Endothelial cell of umbilical vein (primary cell): ENCODE results near the gene KIF17. TPM values are rescaled to one million over a fixed set of nuclear protein-coding genes. Genes with fewer than 3 reads are reported as not detected.

Source experiments
- BruUV-seq: library from RNA; stranded (reverse); fragments of 400-500 nt; replicated peaks from 2 replicates; lab custom pipeline; 2021; lab: Mats Ljungman, UMichigan
- CTCF ChIA-PET: fragments of 300-600, 350-600 bp; sonication (Branson Sonifier 250); formaldehyde crosslinking; loops from one replicate; lab custom pipeline; 2021; ENCODE audit warnings: antibody characterized with exemption, inconsistent platforms; lab: Charles Lee
- POLR2A ChIA-PET: fragments of 300-600, 350-600 bp; sonication (Branson Sonifier 250); formaldehyde crosslinking; loops from one replicate; lab custom pipeline; 2021; ENCODE audit warnings: antibody characterized with exemption, inconsistent platforms; lab: Charles Lee
- DNase-seq: peaks from one replicate; pipeline ENCODE4 v3.0.0-alpha.2; 2011; ENCODE audit warnings: low read depth, low spot score
- FAIRE-seq: peaks from 2 replicates; lab custom pipeline; 2011; peaks lifted over from hg19 to GRCh38; lab: Jason Lieb, UNC
- H2AFZ ChIP-seq: 2 replicates; pipeline ENCODE4 v1.6.0; 2012; ENCODE audit warnings: low read depth, low read length, control low read depth, inconsistent platforms
- H3K27ac ChIP-seq: 2 replicates; pipeline ENCODE4 v1.5.1; 2011; ENCODE audit warnings: low read depth, mild to moderate bottlenecking, control low read depth, low read length, moderate library complexity; ENCODE audit not compliant: insufficient read depth
- H3K27me3 ChIP-seq, 2 experiments: 2 replicates each; pipeline versions ENCODE4 v1.6.0 to v1.6.1; 2011; ENCODE audit warnings: low read length in 2 of 2, mixed read lengths in 1 of 2; ENCODE audit not compliant: control insufficient read depth in 2 of 2, insufficient read depth in 2 of 2
- H3K36me3 ChIP-seq, 2 experiments: 2 replicates in 1 of 2; 3 replicates in 1 of 2; pipeline ENCODE4 v1.5.1; 2011; ENCODE audit warnings: low read length in 2 of 2, mild to moderate bottlenecking in 1 of 2, moderate library complexity in 1 of 2; ENCODE audit not compliant: control insufficient read depth in 2 of 2, insufficient read depth in 2 of 2; ENCODE audit errors: extremely low read depth in 1 of 2
- H3K4me1 ChIP-seq: 3 replicates; pipeline ENCODE4 v1.5.1; 2011; ENCODE audit warnings: mild to moderate bottlenecking, low read length; ENCODE audit not compliant: control insufficient read depth, insufficient read depth; ENCODE audit errors: extremely low read depth
- H3K4me2 ChIP-seq: 2 replicates; pipeline ENCODE4 v1.6.1; 2011; ENCODE audit warnings: low read length, control low read depth, mixed read lengths; ENCODE audit not compliant: insufficient read depth
- H3K4me3 ChIP-seq, 3 experiments: fragments of 200-600 bp in 1 of 3; sonication (generic), shearing (Covaris generic) in 1 of 3; replicated peaks in 1 of 3; 2 replicates each; pipeline ENCODE4 v1.5.1; 2011 to 2016; ENCODE audit warnings: control low read depth in 3 of 3, low read length in 3 of 3, mild to moderate bottlenecking in 2 of 3, inconsistent platforms in 1 of 3, low read depth in 1 of 3, moderate library complexity in 1 of 3; ENCODE audit not compliant: insufficient read depth in 1 of 3
- H3K79me2 ChIP-seq: 2 replicates; pipeline ENCODE4 v1.6.0; 2012; ENCODE audit warnings: low read length, inconsistent platforms; ENCODE audit not compliant: control insufficient read depth, insufficient read depth
- H3K9ac ChIP-seq: replicated peaks from 2 replicates; pipeline ENCODE3; 2011; ENCODE audit warnings: low read length, control low read depth; ENCODE audit not compliant: insufficient read depth; ENCODE audit errors: extremely low read depth
- H3K9me1 ChIP-seq: replicated peaks from 3 replicates; pipeline ENCODE4 v1.6.0; 2011; ENCODE audit warnings: mild to moderate bottlenecking, low read length; ENCODE audit not compliant: control insufficient read depth, insufficient read depth; ENCODE audit errors: extremely low read depth
- H3K9me3 ChIP-seq: replicated peaks from 2 replicates; pipeline ENCODE4 v1.5.1; 2012; ENCODE audit warnings: low read length, inconsistent platforms; ENCODE audit not compliant: control insufficient read depth, insufficient read depth
- H4K20me1 ChIP-seq: replicated peaks from 2 replicates; pipeline ENCODE3; 2011; ENCODE audit warnings: mild to moderate bottlenecking, low read length; ENCODE audit not compliant: control insufficient read depth, insufficient read depth; ENCODE audit errors: extremely low read depth
- EZH2 ChIP-seq: IDR thresholded peaks from 2 replicates; pipeline ENCODE4 v1.6.1; 2012; ENCODE audit warnings: borderline replicate concordance, low read depth, mild to moderate bottlenecking, moderate library complexity, low read length, inconsistent platforms; ENCODE audit not compliant: severe bottlenecking
- GATA2 ChIP-seq: IDR thresholded peaks from 2 replicates; pipeline ENCODE4 v1.7.0; 2011; ENCODE audit warnings: low read depth, mild to moderate bottlenecking, moderate library complexity, mixed read lengths, low read length; ENCODE audit not compliant: insufficient read length, insufficient read depth
- POLR2AphosphoS5 ChIP-seq: IDR thresholded peaks from 2 replicates; pipeline ENCODE4 v1.6.1; 2012; ENCODE audit warnings: low read depth, mild to moderate bottlenecking, control low read depth, low read length, moderate library complexity; ENCODE audit not compliant: insufficient read depth
- dilution Hi-C: fragments of 300-500 bp; cut with MboI; formaldehyde crosslinking; loops from one replicate; pipeline ENCODE4 v1.15.0; 2019; ENCODE audit warnings: low sequenced_read_pairs; ENCODE audit not compliant: extremely low pct_ligation_motif_present
- intact Hi-C: fragments of 100-400 bp; cut with micrococcal nuclease; formaldehyde crosslinking; loops from one replicate; pipeline ENCODE4 v1.10.0; 2022
- polyA plus RNA-seq, 4 experiments: library from polyadenylated mRNA; depleted of rRNA in 3 of 4; stranded (reverse) in 3 of 4; unstranded in 1 of 4; fragments of >200 nt; gene quantifications; 2 replicates each; pipeline versions ENCODE4 v1.2.1 to v1.2.3, GENCODE V29; 2011 to 2012; ENCODE audit warnings: missing spikeins in 1 of 4
- total RNA-seq: library from RNA; stranded (reverse); gene quantifications from 2 replicates; pipeline ENCODE4 v1.2.3, GENCODE V29; 2021
- TF ChIP-seq, protein P1 (sequence below), 2 donors: IDR thresholded peaks; 1 replicate in 1 of 2; 2 replicates in 1 of 2; pipeline ENCODE4 v1.5.1; 2011; ENCODE audit warnings: low read length in 2 of 2, mild to moderate bottlenecking in 2 of 2, moderate library complexity in 2 of 2, control low read depth in 1 of 2, inconsistent platforms in 1 of 2, low read depth in 1 of 2; ENCODE audit not compliant: insufficient read depth in 1 of 2; ENCODE audit errors: extremely low read depth in 1 of 2
- TF ChIP-seq, protein P2 (sequence below): IDR thresholded peaks from 2 replicates; pipeline ENCODE4 v1.6.1; 2011; ENCODE audit not compliant: insufficient read depth, insufficient read length

Gene KIF17
- total and polyA plus RNA-seq, 2 donors (not counting 3 experiments of a cell fraction or from before 2014, with no cell fraction given): 1.1 to 1.5 TPM

DNA sequence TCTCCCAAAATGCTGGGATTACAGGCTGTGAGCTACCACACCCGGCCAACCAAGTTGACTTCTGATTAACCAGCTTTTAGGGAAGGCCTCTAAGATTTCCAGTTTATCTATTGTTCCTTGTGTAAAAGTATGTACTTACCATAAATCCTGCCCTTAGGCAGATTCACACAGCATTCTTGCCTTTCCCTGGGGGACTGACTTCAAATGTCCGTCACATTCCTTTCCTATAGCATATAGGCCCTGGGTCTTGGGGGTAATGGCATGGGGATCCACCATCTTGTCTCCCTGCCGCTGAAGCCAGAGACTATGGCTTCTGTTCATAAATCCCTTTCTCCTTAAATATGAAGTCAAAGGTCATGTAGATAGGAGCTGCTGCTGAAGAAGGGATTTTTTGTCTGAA, 85.4 kb downstream of the KIF17 start:
- no peak for TF ChIP-seq POLR2AphosphoS5
- TF ChIP-seq GATA2: no peak
- TF ChIP-seq, protein P1, sequence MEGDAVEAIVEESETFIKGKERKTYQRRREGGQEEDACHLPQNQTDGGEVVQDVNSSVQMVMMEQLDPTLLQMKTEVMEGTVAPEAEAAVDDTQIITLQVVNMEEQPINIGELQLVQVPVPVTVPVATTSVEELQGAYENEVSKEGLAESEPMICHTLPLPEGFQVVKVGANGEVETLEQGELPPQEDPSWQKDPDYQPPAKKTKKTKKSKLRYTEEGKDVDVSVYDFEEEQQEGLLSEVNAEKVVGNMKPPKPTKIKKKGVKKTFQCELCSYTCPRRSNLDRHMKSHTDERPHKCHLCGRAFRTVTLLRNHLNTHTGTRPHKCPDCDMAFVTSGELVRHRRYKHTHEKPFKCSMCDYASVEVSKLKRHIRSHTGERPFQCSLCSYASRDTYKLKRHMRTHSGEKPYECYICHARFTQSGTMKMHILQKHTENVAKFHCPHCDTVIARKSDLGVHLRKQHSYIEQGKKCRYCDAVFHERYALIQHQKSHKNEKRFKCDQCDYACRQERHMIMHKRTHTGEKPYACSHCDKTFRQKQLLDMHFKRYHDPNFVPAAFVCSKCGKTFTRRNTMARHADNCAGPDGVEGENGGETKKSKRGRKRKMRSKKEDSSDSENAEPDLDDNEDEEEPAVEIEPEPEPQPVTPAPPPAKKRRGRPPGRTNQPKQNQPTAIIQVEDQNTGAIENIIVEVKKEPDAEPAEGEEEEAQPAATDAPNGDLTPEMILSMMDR (IDR thresholded peaks at IDR 0.05; ENCODE audit: extremely low read depth in 1 of 2, insufficient read depth in 1 of 2, low read depth in 1 of 2, low read length in 2 of 2): no peak
- no peak for TF ChIP-seq EZH2
- TF ChIP-seq, protein P2, sequence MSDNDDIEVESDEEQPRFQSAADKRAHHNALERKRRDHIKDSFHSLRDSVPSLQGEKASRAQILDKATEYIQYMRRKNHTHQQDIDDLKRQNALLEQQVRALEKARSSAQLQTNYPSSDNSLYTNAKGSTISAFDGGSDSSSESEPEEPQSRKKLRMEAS: no peak
- Histone ChIP-seq H3K9me1 (no peaks in the 10 kb centered on the region), H2AFZ (no peak overlapping the region), H3K4me2 (no peak overlapping the region), H3K27ac (no peak overlapping the region), H3K9ac (no peak overlapping the region), H3K9me3 (no peaks in the 10 kb centered on the region), H3K27me3 (peaks cover 0 to 2% of the 10 kb centered on the region in 2 experiments), H3K79me2 (no peaks in the 10 kb centered on the region), H3K36me3 (peaks cover 0 to 3% of the 10 kb centered on the region in 2 experiments), H3K4me3 (no peak overlapping the region), H3K4me1 (peaks cover 10% of the 10 kb centered on the region), H4K20me1 (no peaks in the 10 kb centered on the region)
- FAIRE-seq (no peak), DNase-seq (no peak)
- POLR2A ChIA-PET: no interaction called here
- CTCF ChIA-PET: interaction anchor here (0.6 to 7.7 kb wide), 9 partner anchors 12 to 121 kb away, joined by 3 to 173 read pairs (median 5); partner anchors contain the start of genes CDA and FAM43B
- intact Hi-C loops: loop anchor here (5.0 kb wide), 1 partner anchor 125 kb away; the partner anchor contains the start of gene MUL1
- BruUV-seq: no TSS peak
- dilution Hi-C loops: no loop called here
